Small intestine (tissue), 7 donors: ENCODE measurements around the gene ADGRL4. TPM values are rescaled to one million over a fixed set of nuclear protein-coding genes. Genes with fewer than 3 reads are reported as not detected.
"Not testable (repeated sequence)": the region's sequence is repeated elsewhere in the genome, so short reads cannot be mapped to it uniquely, and the experiment has no call there.

Experiments
- DNase-seq, 2 donors: peaks; one replicate each; pipeline versions ENCODE4 v3.0.0 to v3.0.0-alpha.2; 2013
- FAIRE-seq: peaks from 2 replicates; lab custom pipeline; 2012; peaks lifted over from hg19 to GRCh38; lab: Jason Lieb, UNC
- H3K27ac ChIP-seq, 3 donors: one replicate each; pipeline ENCODE4 v1.5.1; 2013; ENCODE audit warnings: low read length in 2 of 3, mild to moderate bottlenecking in 2 of 3, control low read depth in 1 of 3, inconsistent platforms in 1 of 3, low read depth in 1 of 3, moderate library complexity in 1 of 3
- H3K27me3 ChIP-seq, 3 donors: one replicate each; pipeline ENCODE4 v1.6.1; 2013; ENCODE audit warnings: low read length in 3 of 3, inconsistent platforms in 1 of 3; ENCODE audit not compliant: control insufficient read depth in 3 of 3, insufficient read depth in 3 of 3
- H3K36me3 ChIP-seq, 3 donors: one replicate each; pipeline ENCODE4 v1.6.1; 2013; ENCODE audit warnings: low read length in 3 of 3, inconsistent platforms in 1 of 3, low read depth in 1 of 3, mild to moderate bottlenecking in 1 of 3, moderate library complexity in 1 of 3; ENCODE audit not compliant: control insufficient read depth in 3 of 3, insufficient read depth in 2 of 3
- H3K4me1 ChIP-seq, 3 donors: one replicate each; pipeline ENCODE4 v1.6.1; 2013; ENCODE audit warnings: low read length in 2 of 3, inconsistent platforms in 1 of 3, low read depth in 1 of 3, mild to moderate bottlenecking in 1 of 3, moderate library complexity in 1 of 3; ENCODE audit not compliant: control insufficient read depth in 3 of 3, insufficient read depth in 2 of 3
- H3K4me3 ChIP-seq, 3 donors: one replicate each; pipeline ENCODE4 v1.5.1; 2013; ENCODE audit warnings: low read length in 3 of 3, control low read depth in 1 of 3, inconsistent platforms in 1 of 3, low read depth in 1 of 3, mild to moderate bottlenecking in 1 of 3, moderate library complexity in 1 of 3
- H3K9me3 ChIP-seq, 2 donors: one replicate each; pipeline ENCODE4 v1.6.1; 2013; ENCODE audit warnings: low read depth in 1 of 2, low read length in 1 of 2; ENCODE audit not compliant: control insufficient read depth in 2 of 2, insufficient read depth in 1 of 2
- WGBS, 3 donors: extraction: QIAGEN DNeasy Blood & Tissue Kit; methylation state at CpG; one replicate each; pipeline ENCODE4 v1.1.7; 2013; 5-methylcytosine and 5-hydroxymethylcytosine counted together
- polyA plus RNA-seq, 4 donors: library from polyadenylated mRNA; stranded (reverse) in 3 of 4; unstranded in 1 of 4; fragments of 200-250 nt in 3 of 4; fragments of 120-200 nt in 1 of 4; gene quantifications; one replicate each; pipeline versions ENCODE4 v1.2.1 to v1.2.3, GENCODE V29; 2013
- donor health status: healthy with polysubstance abuse.
- donor health status: control.
- donor health status: control.
- donor health status: Bipolar disorder and iron deficiency.
- donor health status: healthy.

ADGRL4 gene
- polyA plus RNA-seq, 4 donors = 0.27 to 11.0 (median 3.2) TPM

GRCh38 chr1:78972723-78973122 is 33.8 kb downstream of the ADGRL4 start:
- Histone ChIP-seq H3K27ac (no peak overlapping the region), H3K4me1 (no peaks in the 10 kb centered on the region), H3K4me3 (no peak overlapping the region), H3K9me3 (peaks cover 0 to 11% of the 10 kb centered on the region in 2 donors), H3K27me3 (no peaks in the 10 kb centered on the region), H3K36me3 (no peaks in the 10 kb centered on the region)
- no peak for DNase-seq
- 76 to 85% (median 77%) methylated on average over 2 of the region's 2 CpGs for whole genome bisulfite sequencing, 3 donors
- FAIRE-seq = no peak

GRCh38 chr1:78967091-78967490 is 39.4 kb downstream of the ADGRL4 start:
- H3K36me3 ChIP-seq, H3K4me3 ChIP-seq, DNase-seq, H3K27ac ChIP-seq, H3K27me3 ChIP-seq, H3K4me1 ChIP-seq, FAIRE-seq: not testable (repeated sequence)
- H3K9me3 ChIP-seq = peaks cover 2 to 19% of the 10 kb centered on the region in 2 donors

- no peak for DNase-seq
- no peaks in the 10 kb centered on the region for H3K36me3 ChIP-seq
- H3K27ac ChIP-seq = no peak overlapping the region
- no peaks in the 10 kb centered on the region for H3K4me1 ChIP-seq
- no peaks in the 10 kb centered on the region for H3K27me3 ChIP-seq
- no peak for FAIRE-seq
- 27 to 39% (median 31%) methylated on average over 2 of the region's 2 CpGs for WGBS, 3 donors
- no peaks in the 10 kb centered on the region for H3K9me3 ChIP-seq
- H3K4me3 ChIP-seq = no peak overlapping the region
Measured at GRCh38 chr1:78958711-78959110, 47.8 kb downstream of the ADGRL4 start.

- no peak overlapping the region for H3K4me3 ChIP-seq
- H3K27me3 ChIP-seq = no peaks in the 10 kb centered on the region
- WGBS, 3 donors = 69 to 86% (median 85%) methylated on average over 2 of the region's 2 CpGs
- no peak overlapping the region for H3K27ac ChIP-seq
- H3K4me1 ChIP-seq = no peaks in the 10 kb centered on the region
- DNase-seq = no peak
- no peaks in the 10 kb centered on the region for H3K36me3 ChIP-seq
- H3K9me3 ChIP-seq = no peaks in the 10 kb centered on the region
- FAIRE-seq = no peak
Measured at GRCh38 chr1:78950826-78951225, 55.7 kb downstream of the ADGRL4 start.

GRCh38 chr1:78949227-78949626 is 57.3 kb downstream of the ADGRL4 start:
- 57 to 79% (median 63%) methylated on average over 2 of the region's 2 CpGs for WGBS, 3 donors
- no peaks in the 10 kb centered on the region for H3K4me1 ChIP-seq
- FAIRE-seq = no peak
- no peaks in the 10 kb centered on the region for H3K36me3 ChIP-seq
- H3K27ac ChIP-seq = no peak overlapping the region
- H3K27me3 ChIP-seq = no peaks in the 10 kb centered on the region
- H3K9me3 ChIP-seq = no peaks in the 10 kb centered on the region
- H3K4me3 ChIP-seq = no peak overlapping the region
- no peak for DNase-seq

- Histone ChIP-seq H3K9me3 (no peaks in the 10 kb centered on the region), H3K4me3 (no peak overlapping the region), H3K27me3 (no peaks in the 10 kb centered on the region), H3K4me1 (no peaks in the 10 kb centered on the region), H3K27ac (no peak overlapping the region), H3K36me3 (no peaks in the 10 kb centered on the region)
- 68 to 87% (median 84%) methylated on average over 3 of the region's 3 CpGs for WGBS, 3 donors
- DNase-seq (no peak), FAIRE-seq (no peak)
Measured at GRCh38 chr1:78919150-78919549, 87.4 kb downstream of the ADGRL4 start.

GRCh38 chr1:78918157-78918556 is 88.4 kb downstream of the ADGRL4 start:
- H3K27me3 ChIP-seq = no peaks in the 10 kb centered on the region
- no peaks in the 10 kb centered on the region for H3K4me1 ChIP-seq
- no peak overlapping the region for H3K4me3 ChIP-seq
- no peaks in the 10 kb centered on the region for H3K36me3 ChIP-seq
- DNase-seq (no peak), FAIRE-seq (peak; percentile 41)
- no peaks in the 10 kb centered on the region for H3K9me3 ChIP-seq
- no peak overlapping the region for H3K27ac ChIP-seq
- 70 to 94% (median 74%) methylated on average over 2 of the region's 2 CpGs for WGBS, 3 donors

GRCh38 chr1:78916986-78917385 is 89.5 kb downstream of the ADGRL4 start:
- Histone ChIP-seq H3K36me3 (no peaks in the 10 kb centered on the region), H3K27me3 (no peaks in the 10 kb centered on the region), H3K27ac (no peak overlapping the region), H3K4me1 (no peaks in the 10 kb centered on the region), H3K4me3 (no peak overlapping the region), H3K9me3 (no peaks in the 10 kb centered on the region)
- DNase-seq (no peak), FAIRE-seq (peak; percentile 59)
- WGBS, 3 donors = 39 to 60% (median 52%) methylated on average over 3 of the region's 3 CpGs

- no peaks in the 10 kb centered on the region for H3K36me3 ChIP-seq
- DNase-seq (no peak), FAIRE-seq (no peak)
- H3K27ac ChIP-seq = no peak overlapping the region
- no peaks in the 10 kb centered on the region for H3K9me3 ChIP-seq
- H3K27me3 ChIP-seq = no peaks in the 10 kb centered on the region
- no peaks in the 10 kb centered on the region for H3K4me1 ChIP-seq
- H3K4me3 ChIP-seq = no peak overlapping the region
- 80 to 88% (median 82%) methylated on average over 2 of the region's 2 CpGs for WGBS, 3 donors
Measured at GRCh38 chr1:78913950-78914349, 92.6 kb downstream of the ADGRL4 start.
